ENCODE measurements around the gene TMEM179.
"Not testable (repeated sequence)": the region's sequence is repeated elsewhere in the genome, so short reads cannot be mapped to it uniquely, and the experiment has no call there.

The TMEM179 gene

GRCh38 chr14:104604458-104605449 lies at the start of gene TMEM179:
Gene TMEM179, minus strand, starts transcription at chr14:104604772. Its CDS starts 31 bp downstream, at chr14:104604741.
- Histone ChIP-seq H3K36me3 (ENCODE audit: insufficient read depth, low read length) (no peaks in the 10 kb centered on the region), H2AFZ (ENCODE audit: low read depth, low read length) (no peak within 1 kb of the TSS), H3K27ac (ENCODE audit: low read length) (no peak within 1 kb of the TSS), H3K4me2 (ENCODE audit: insufficient read depth, low read length) (no peak within 1 kb of the TSS), H3K9ac (ENCODE audit: low read depth, low read length) (no peak within 1 kb of the TSS), H3K27me3 (ENCODE audit: insufficient read depth, low read length, poor library complexity) (peaks cover 6% of the 10 kb centered on the region), H3K4me3 (ENCODE audit: low read depth in 1 of 2, low read length in 2 of 2) (no peak within 1 kb of the TSS), H3K79me2 (ENCODE audit: insufficient read depth, low read length) (no peaks in the 10 kb centered on the region), H3K4me1 (ENCODE audit: insufficient read depth, low read length) (no peaks in the 10 kb centered on the region), H4K20me1 (ENCODE audit: insufficient read depth, low read length) (no peaks in the 10 kb centered on the region; the same call in 1 of the 2 replicates), H3K9me3 (ENCODE audit: insufficient read depth, low read length, severe bottlenecking) (no peaks in the 10 kb centered on the region)
- ATAC-seq (ENCODE audit: insufficient read depth, low read depth) (no peak), DNase-seq (no peak)
- TF ChIP-seq, protein P1, sequence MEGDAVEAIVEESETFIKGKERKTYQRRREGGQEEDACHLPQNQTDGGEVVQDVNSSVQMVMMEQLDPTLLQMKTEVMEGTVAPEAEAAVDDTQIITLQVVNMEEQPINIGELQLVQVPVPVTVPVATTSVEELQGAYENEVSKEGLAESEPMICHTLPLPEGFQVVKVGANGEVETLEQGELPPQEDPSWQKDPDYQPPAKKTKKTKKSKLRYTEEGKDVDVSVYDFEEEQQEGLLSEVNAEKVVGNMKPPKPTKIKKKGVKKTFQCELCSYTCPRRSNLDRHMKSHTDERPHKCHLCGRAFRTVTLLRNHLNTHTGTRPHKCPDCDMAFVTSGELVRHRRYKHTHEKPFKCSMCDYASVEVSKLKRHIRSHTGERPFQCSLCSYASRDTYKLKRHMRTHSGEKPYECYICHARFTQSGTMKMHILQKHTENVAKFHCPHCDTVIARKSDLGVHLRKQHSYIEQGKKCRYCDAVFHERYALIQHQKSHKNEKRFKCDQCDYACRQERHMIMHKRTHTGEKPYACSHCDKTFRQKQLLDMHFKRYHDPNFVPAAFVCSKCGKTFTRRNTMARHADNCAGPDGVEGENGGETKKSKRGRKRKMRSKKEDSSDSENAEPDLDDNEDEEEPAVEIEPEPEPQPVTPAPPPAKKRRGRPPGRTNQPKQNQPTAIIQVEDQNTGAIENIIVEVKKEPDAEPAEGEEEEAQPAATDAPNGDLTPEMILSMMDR (IDR thresholded peaks at IDR 0.05; ENCODE audit: borderline replicate concordance, extremely low read depth, low read length, poor library complexity, severe bottlenecking) = no peak
- no peak for TF ChIP-seq EZH2 (IDR thresholded peaks at IDR 0.05; ENCODE audit: borderline replicate concordance, low read depth, low read length, severe bottlenecking)

DNA sequence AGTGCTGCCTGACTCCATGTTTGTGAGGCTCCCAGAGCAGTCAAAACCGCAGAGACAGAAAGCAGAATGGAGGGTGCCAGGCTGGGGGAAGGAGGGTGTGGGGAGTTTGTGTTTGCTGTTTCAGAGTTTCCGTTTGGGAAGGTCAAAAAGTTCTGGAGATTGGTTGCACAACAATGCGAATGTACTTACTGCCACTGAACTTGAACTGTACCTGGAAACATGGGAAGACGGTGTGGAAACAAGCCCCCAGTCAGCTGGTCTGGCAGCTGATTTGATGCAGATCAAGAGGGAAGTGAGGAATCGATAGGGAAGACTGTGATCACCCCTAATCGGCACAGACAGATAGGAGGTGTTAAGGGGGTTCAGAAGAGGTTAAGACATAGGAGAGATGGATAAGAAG lies 49.5 kb upstream of the TMEM179 start:
- no peaks in the 10 kb centered on the region for H3K79me2 ChIP-seq (ENCODE audit: insufficient read depth, low read length)
- DNase-seq = no peak
- no peak overlapping the region for H3K27ac ChIP-seq (ENCODE audit: low read length)
- no peak for ATAC-seq (ENCODE audit: insufficient read depth, low read depth)
- H3K9me3 ChIP-seq (ENCODE audit: insufficient read depth, low read length, severe bottlenecking) = peaks cover 23% of the 10 kb centered on the region
- H3K36me3 ChIP-seq (ENCODE audit: insufficient read depth, low read length) = no peaks in the 10 kb centered on the region
- no peak overlapping the region for H3K4me3 ChIP-seq (ENCODE audit: low read depth in 1 of 2, low read length in 2 of 2)
- TF ChIP-seq, protein P1 (IDR thresholded peaks at IDR 0.05; ENCODE audit: borderline replicate concordance, extremely low read depth, low read length, poor library complexity, severe bottlenecking) = no peak
- no peak overlapping the region for H3K4me2 ChIP-seq (ENCODE audit: insufficient read depth, low read length)
- no peak overlapping the region for H2AFZ ChIP-seq (ENCODE audit: low read depth, low read length)
- H3K4me1 ChIP-seq (ENCODE audit: insufficient read depth, low read length) = peaks cover 8% of the 10 kb centered on the region
- H4K20me1 ChIP-seq (ENCODE audit: insufficient read depth, low read length) = no peaks in the 10 kb centered on the region
- H3K9ac ChIP-seq (ENCODE audit: low read depth, low read length) = no peak overlapping the region
- peaks cover 5% of the 10 kb centered on the region for H3K27me3 ChIP-seq (ENCODE audit: insufficient read depth, low read length, poor library complexity)

GRCh38 chr14:104653130-104653920 lies 48.8 kb upstream of the TMEM179 start:
- H3K79me2 ChIP-seq (ENCODE audit: insufficient read depth, low read length); H3K4me1 ChIP-seq (ENCODE audit: insufficient read depth, low read length); H3K4me3 ChIP-seq (ENCODE audit: low read depth in 1 of 2, low read length in 2 of 2); DNase-seq; H3K27ac ChIP-seq (ENCODE audit: low read length); H3K27me3 ChIP-seq (ENCODE audit: insufficient read depth, low read length, poor library complexity); H3K9ac ChIP-seq (ENCODE audit: low read depth, low read length); H3K36me3 ChIP-seq (ENCODE audit: insufficient read depth, low read length); ATAC-seq (ENCODE audit: insufficient read depth, low read depth); H2AFZ ChIP-seq (ENCODE audit: low read depth, low read length); H3K4me2 ChIP-seq (ENCODE audit: insufficient read depth, low read length); H4K20me1 ChIP-seq (ENCODE audit: insufficient read depth, low read length): not testable (repeated sequence)
- peaks cover 23% of the 10 kb centered on the region for H3K9me3 ChIP-seq (ENCODE audit: insufficient read depth, low read length, severe bottlenecking)

GRCh38 chr14:104652386-104652785 lies 47.8 kb upstream of the TMEM179 start:
- H3K36me3 ChIP-seq (ENCODE audit: insufficient read depth, low read length) = no peaks in the 10 kb centered on the region
- H3K27me3 ChIP-seq (ENCODE audit: insufficient read depth, low read length, poor library complexity) = peaks cover 5% of the 10 kb centered on the region
- H3K4me1 ChIP-seq (ENCODE audit: insufficient read depth, low read length) = peaks cover 8% of the 10 kb centered on the region
- DNase-seq (no peak), ATAC-seq (ENCODE audit: insufficient read depth, low read depth) (no peak)
- no peak overlapping the region for H2AFZ ChIP-seq (ENCODE audit: low read depth, low read length)
- H3K9ac ChIP-seq (ENCODE audit: low read depth, low read length) = no peak overlapping the region
- no peaks in the 10 kb centered on the region for H3K79me2 ChIP-seq (ENCODE audit: insufficient read depth, low read length)
- no peaks in the 10 kb centered on the region for H4K20me1 ChIP-seq (ENCODE audit: insufficient read depth, low read length)
- H3K4me3 ChIP-seq (ENCODE audit: low read depth in 1 of 2, low read length in 2 of 2) = no peak overlapping the region
- peaks cover 23% of the 10 kb centered on the region for H3K9me3 ChIP-seq (ENCODE audit: insufficient read depth, low read length, severe bottlenecking)
- TF ChIP-seq, protein P1 (IDR thresholded peaks at IDR 0.05; ENCODE audit: borderline replicate concordance, extremely low read depth, low read length, poor library complexity, severe bottlenecking) = no peak
- TF ChIP-seq EZH2 (IDR thresholded peaks at IDR 0.05; ENCODE audit: borderline replicate concordance, low read depth, low read length, severe bottlenecking) = no peak
- no peak overlapping the region for H3K27ac ChIP-seq (ENCODE audit: low read length)
- H3K4me2 ChIP-seq (ENCODE audit: insufficient read depth, low read length) = no peak overlapping the region

Data from DND-41 (cell line).